NCI-H146 treated with DMSO at 0.1 percent for 48 hours (cell line): ENCODE data around the gene C1QA.

Experiments
- DNase-seq: peaks from one replicate; lab custom pipeline; 2025; ENCODE audit not compliant: unreplicated experiment; lab: John Stamatoyannopoulos, UW

The C1QA gene

DNA sequence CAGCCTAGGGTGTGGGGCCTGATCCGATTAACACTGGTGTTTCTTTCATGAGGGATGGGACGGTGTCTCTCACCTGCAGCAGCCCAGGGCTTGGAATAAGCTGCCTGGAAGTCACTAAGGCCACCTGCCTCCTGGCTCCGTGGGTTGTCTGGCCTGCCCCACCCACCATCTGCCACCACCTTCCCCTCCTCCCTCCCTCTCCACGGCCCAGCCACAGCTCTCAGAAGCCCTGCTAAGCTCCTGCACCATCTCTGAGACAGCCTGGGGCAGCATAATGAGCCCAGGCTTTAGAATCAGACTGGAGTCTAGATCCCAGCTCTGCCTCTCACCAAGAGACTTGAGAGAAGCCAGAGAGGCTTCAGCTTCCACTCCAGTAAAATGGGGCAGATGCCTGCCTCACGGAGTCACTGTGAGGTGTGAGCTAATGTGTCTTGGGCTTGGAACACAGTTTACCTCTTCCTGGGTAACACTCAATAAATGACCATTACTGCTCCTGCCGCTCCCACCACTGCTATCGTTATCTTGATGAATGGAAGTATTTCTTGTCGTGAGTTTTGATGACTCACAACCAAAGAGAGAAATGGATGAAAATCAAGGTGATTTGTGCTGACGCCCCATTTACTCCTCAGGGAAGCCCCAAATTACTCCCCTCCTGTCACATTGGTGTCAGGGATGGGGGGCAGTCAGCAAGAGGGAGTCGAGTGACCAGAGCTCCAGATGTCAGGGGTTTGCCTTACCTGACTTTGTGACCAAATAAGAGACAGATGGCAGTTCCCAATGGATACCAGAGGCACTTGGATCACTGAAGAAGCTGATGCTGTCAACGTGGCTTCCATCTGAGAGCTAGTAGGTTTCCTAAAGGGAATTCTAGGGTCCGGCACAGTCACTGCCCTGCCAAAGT, 23.5 kb upstream of the C1QA start:
- peak; percentile 7 for DNase-seq

DNA sequence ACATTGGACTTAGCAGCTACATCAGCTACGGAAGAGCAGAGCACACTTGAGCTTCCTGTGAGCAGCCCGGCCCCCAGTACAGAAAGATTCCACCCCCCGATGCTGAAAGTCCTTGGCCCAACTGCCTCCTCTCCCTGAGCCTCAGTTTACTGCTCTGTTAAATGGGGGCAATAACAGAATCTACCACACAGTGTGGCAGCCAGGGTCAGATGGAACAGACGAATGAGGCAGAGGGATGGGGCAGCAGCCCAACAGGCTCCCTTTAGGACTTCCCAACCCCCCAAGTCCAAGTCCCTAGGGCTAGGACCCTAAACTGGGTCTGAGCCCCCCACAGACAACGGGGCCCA, 22.9 kb upstream of the C1QA start:
- no peak for DNase-seq

DNA sequence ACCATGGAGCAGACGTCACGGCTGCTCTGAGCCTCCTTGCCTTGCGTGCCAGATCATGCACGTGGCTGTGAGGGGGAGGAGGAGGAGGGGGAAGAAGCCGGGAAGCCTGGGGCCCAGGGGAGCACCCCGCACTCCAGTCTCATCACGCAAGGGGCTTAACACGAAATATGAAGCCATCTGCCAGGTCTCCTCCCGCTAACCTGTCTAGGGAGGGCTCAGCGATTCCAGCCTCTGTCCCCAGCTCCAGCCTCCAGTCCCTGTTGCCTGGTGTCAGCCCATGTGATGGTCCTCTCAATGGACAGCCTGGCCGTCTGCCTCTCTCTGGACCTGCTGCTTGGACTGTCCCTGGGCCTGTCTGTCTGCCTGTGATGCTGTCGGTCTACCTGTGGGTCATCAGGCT, 22.5 kb upstream of the C1QA start:
- DNase-seq, result no peak

DNA sequence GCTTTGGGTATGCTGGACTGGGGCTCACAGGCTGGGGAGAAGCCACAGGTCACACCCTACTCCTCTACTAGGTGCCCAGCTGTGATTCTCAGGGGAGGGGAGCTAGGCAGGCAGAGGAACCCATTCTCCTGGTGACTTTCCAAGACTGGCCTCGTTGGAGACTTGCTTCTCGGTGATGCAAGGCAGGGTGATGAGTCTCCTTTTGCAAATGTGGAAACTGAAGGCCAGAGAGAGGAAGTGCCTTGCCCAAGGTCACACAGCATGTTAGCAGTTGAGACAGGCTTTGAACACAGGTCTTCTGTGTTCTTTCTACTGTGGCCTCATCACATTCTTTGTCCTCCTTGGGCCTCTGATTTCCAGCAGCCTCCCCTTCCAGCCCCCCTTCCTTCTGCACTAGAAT, 20.5 kb upstream of the C1QA start:
- DNase-seq, result no peak

DNA sequence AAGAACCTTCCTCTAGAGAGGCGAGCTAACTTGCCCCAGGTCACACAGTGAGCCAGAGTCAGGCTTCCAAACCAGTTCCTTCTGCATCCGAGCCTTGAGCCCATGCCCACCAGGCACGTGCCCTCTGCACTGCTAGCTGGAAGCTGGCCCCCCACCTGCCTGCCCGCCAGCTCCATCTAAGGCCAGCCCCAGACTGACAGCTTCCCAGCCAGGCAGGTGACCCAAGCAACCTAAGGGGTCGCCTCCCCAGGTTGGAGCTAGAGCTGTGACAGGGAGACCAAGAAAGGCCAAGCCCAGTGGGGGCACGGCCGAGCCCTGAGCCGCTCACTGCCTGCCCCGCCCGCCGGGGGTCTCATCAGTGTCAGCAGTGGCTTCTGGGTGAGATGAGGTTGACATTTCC, 19.9 kb upstream of the C1QA start:
- no peak for DNase-seq

DNA sequence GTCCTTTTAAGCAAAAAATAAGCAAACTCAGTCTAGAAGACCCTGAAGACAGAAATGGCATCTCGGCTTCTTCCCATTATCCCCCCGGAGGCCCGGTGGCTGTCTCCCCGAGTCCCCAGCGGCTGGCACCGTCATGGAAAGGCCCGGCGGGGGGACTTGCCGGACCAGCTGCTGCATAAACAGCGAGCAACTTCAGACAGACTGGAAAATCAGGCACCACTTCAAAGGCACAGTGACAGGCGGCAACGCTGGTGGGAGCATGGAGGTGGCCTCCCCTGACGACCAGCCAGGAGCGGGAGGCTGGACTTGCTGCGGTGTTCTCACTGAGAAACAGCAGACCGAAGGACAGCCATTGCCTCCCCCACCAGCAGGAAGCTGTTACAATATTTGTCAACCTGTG, 18.4 kb upstream of the C1QA start:
- DNase-seq, result no peak

DNA sequence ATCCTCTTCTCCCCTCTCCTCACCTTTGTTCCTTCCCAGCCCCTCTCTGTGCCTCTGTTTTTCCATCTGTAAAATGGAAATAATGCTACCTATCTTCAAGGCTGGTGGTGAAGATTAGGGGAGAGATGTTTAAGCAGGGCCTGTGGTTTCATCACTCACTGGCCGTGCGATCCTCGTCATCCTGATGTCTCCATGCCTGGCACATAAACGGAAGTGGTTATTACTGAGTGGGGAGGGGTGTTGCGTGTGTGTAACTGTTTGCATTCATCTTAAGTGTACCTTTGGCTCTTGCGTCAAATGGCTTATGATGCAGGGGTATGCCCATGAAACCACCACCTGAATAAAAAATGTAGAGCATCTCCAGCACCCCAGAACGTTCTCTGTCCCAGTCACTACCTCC, 17.2 kb upstream of the C1QA start:
- DNase-seq, result no peak

DNA sequence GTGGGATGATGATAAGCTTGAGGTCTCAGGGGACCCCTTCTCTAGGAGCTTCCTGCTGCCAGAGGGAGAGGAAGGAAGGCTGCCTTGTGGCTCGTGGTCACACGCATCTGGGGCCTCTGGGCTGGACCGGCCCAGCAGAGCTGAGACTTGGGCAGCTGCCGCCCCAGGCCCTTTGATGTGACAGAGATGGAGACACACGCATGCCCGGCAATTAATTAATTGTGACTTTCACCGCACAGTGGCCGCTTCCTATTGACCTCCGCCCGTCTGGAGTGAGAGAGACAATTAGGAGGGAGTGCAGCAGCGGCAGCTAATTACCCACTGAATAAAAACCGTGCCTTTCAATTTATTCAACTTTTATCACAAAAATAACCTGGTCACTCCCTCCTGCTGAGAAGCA, 16.6 kb upstream of the C1QA start:
- peak; percentile 43 for DNase-seq

DNA sequence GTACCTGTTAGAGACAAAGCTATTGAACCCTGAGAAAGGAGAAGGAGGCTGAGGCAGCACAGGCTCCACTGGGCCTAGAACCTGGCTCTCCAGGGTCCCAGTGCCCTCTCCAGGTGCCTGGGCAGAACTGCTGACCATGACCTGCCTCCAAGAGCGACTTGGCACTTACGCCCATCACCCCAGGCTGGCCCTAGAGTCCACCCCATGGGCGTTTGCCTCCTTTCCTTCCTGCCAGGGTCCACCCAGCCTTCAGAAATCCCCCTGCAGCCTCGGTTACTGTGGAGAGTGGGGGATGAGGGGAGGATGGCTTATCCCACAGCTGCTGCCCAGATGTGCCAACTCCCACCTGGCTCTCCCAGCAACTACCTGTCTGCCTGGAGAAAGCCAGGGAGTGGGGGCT, 14.7 kb upstream of the C1QA start:
- no peak for DNase-seq

DNA sequence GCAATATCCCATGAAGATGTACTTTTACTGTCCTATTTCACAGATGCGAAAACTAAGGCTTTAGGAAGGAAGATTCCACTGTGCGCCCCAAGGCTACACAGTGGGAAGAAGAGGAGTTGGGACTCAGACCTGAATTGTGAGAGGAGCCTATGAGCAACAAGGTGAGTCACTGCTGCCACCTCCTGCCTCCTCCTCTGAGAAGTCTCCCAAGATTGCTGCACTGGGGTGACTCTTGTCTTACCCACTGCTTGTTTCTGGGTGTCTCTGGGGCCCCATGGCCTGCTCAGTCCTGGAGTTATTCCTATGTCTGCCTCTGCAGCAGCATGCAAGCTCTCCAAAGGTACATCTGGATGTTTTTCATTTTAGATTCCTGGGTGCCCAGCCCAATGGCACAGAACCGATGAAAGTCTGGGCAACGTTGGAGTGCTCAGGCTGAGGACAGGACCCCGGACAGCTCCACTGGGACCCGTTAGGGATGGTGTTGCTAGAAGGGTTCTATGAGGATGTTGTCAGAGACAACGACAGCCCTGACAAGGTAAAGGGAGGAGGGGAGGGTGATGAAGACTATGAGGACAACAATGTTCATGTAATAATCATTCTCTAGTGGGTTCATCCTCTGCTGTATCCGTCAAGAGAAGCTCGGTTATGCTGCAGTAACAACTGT, 11.0 kb upstream of the C1QA start:
- no peak for DNase-seq

DNA sequence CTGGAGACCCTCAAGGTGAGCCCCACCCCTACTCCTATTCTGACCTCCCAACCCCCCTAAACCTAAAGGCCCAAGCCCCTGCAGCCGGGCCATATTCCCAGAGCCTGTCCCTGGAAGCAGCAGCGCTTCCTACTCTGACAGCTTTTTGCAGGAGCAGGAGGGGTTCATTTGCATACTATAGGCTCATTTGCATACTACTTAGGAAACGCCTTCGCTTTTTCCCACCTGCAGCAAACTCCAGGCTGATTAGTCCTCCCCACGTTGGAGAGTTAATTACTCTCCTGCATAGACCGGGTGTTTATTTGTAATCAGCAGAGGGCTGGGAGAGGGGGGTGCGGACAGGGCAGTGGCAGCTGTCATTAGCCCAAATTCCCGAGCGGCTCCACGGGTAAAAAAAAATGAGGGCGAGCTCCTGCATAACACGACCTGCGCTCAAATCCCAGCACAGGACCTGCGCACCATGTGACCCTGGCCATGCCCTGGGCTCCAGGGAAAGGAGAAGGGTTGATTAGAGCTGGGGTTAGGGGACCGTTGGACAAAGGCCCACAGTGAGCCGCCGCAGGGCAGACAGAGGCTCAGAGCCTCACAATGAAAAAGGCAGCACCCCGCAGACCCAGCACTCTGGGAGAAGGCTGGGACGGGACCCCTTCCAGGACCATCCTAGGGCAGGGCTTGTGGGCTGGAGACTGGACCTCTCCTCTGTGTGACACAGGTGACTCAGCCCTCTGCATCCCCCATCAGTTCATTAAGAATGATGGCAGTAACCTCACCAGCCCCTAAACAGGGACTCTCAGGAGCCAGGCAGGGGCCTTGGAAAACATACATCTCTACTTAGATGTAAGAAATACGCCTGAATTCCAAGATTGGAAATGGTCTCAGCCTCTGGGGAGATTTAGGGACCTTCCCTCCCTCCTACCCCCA, 9.9 kb upstream of the C1QA start:
- no peak for DNase-seq

DNA sequence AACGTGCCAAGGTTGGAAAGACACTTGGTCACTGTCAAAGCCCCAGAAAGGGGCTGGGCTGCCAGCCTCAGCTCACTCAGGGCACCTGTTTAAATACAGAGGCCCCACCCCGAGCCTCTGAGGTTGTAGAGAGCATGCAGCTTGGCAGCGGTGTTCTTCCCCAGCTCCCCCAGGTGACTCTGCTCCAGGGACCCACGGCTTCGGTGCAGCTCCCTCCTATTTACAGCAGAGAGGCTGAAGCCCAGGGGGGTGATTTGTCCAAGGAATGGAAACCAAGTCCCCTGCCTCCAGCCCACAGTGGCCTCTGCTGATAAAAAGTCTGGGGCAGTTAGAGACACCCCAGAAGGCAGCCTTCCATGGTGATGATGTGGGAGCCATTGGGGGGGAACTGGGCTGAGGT, 9.1 kb upstream of the C1QA start:
- no peak for DNase-seq

DNA sequence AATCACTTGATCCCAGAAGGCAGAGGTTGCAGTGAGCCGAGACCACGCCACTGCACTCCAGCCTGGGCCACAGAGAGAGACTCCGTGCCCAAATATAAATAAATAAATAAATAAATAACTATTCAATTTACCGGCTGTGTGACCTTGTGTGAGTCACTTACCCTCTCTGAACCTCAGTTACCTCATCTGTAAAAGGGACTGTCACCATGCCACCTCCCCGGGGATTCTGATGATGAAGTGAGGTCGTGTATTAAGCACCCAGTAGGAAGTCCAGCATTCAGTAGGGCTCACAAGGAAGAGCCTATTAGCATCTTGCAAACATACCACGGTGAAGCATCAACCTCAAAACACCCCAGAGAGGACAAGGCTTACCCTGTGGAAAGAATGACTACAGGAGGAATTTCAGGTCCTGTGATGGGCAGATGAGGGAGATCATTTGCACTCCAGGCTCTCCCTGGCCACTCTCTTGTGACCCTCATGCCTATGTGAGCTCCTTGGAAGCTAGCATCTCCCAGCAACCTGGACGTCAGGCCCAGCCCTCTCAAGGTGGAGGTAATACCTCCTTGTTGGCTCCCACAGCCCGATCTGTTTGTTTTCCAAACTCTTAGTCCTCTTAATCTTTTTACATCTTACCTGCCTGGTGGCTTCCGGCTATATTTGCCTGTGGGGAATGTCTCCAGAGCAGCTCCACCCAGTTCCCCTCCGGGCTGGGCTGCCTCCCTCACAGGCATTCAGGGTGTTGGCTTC, 7.6 kb upstream of the C1QA start:
- no peak for DNase-seq

DNA sequence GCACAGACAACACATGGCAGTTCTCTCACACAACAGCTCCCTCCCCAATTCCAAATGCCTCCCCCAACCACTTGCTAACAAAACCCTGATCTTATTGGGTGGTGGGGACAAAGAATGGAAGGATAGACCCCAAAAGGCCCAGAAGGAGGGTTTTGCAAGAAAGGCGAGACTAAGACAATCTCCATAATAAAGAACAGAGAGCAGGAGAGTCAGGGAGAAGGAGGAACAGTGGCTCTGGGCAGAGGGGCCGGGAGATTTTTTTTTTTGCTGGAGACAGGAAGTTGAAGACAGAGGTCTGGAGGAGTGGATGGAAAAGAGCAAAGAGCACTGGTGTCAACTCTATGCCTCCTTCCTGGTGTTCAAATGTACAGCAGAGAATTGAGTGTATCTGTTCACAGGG, 6.5 kb upstream of the C1QA start:
- no peak for DNase-seq

DNA sequence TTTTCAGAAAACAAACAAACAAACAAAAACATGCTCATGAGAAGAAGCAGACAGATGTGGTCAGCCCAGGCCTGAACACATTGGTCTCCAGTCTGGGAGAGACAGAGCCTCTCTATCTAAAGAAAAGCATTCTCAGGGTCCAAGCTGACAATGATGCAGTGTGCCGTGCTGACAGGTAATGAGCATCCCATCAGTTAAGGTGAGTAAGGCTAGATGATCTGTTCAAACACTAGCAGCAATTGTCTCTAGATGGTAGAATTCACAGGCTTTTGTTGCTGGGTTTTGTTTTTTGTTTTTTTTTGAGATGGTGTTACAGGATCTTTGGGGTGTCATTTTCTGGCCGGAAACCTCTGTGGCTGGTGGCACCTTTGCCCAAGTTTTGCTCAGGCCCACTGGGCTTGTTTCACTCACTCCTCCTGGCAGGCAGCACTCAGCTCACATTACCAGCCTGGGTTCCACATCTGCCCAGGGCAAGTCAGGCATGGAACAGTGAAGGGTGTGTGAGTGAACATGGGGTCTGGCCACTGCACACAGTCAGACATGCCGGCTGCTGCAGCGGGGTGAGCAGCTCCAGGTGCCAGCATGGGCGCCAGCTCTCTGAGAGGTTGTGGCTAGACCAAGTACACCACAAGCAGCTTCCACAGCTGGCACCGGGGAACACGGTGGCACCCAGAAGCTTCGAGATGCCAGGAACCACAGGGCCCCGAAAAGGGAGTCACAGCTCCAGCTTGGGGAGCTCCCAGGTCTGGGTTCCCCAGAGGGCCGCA, 2.5 kb upstream of the C1QA start:
- DNase-seq, result no peak

DNA sequence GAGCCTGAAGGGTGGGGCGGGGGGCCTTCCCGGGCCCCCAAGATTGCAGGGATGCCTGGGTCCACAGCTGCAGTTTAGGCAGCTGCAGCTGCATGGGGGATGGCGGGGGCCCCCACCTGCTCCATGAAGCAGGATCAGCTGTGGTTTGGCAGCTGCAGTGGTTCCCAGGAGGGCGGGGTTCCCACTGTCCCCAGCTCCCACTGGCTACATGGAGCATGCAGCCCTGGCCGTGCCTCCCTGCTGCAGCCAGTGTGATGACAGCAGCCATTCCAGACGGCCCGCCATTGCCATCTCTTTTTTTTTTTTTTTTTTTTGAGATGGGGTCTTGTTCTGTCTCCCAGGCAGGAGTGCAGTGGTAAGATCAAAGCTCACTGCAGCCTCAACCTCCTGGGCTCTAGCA, 992 bp upstream of the C1QA start:
- DNase-seq, result no peak

DNA sequence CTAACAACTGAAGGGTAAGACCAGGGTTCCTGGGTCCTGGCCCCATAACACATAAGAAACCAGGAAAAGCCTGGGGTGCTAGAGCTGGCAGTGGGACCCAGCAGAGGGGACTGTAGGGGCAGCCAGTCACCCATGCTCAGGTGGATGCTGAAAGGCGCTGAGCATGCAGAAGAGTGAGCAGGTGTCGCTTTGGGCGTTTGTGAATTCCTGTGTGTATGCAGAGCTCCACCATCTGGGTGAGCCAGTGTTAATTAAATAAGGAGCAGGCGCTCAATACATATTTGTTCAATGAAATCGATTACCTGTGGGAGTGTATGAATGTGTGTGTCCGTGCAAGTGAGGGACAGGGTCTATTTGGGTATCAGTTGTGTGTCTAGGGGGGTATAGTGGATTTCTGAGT, 499 bp downstream of the C1QA start:
- DNase-seq, result peak; percentile 27

DNA sequence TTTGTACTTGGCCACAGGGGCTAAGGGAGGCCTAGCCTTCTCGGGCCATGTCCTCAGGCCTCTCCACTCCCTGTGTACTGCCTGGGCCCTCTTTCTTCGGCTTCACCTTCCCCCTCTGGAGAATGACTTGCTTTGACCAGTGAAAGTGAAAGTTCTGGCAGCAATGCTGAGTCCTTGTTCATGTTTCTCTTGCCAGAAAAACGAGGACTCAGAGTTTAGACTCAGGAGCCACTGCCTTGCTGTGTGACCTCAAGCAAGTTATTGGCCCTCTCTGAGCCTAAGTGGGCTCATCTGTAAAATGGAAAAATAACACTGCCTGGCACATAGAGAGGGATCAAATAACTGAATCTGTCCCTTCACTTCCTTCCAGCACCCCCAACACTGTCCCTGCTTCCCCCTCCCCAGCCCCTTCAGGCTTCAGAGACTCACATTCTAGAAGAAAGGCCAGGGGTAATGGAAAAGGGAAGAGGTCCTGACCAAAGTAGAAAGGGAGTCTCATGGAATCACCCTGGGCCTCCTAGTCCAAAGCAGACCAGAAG, 1.5 kb downstream of the C1QA start:
- no peak for DNase-seq

DNA sequence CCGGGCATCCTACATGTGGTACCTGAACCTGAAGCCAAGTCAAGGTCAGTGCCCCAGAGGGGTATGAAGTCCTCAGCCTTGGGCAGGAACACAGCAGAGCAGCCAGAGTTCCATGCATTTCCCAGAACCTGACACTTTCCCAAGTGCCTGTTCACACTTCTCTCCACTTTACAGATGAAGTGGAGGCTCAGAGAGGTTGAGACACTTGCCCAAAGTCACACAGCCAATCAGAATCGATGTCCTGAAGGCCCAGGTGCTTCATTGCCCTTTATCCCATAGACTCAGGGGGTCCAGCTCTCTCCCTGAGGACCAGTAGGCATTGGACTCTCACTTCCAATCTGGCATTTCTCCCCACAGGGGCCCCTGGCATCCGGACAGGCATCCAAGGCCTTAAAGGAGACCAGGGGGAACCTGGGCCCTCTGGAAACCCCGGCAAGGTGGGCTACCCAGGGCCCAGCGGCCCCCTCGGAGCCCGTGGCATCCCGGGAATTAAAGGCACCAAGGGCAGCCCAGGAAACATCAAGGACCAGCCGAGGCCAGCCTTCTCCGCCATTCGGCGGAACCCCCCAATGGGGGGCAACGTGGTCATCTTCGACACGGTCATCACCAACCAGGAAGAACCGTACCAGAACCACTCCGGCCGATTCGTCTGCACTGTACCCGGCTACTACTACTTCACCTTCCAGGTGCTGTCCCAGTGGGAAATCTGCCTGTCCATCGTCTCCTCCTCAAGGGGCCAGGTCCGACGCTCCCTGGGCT, 2.2 kb downstream of the C1QA start:
- no peak for DNase-seq
